CD4-positive, alpha-beta T cell (primary cell): Measurements from ENCODE around the gene CEP112. TPM values are rescaled to one million over a fixed set of nuclear protein-coding genes. Genes with fewer than 3 reads are reported as not detected.

Experiments
- ATAC-seq: fragments of 200-7000 bp; cut with Tn5 transposase; one replicate; pipeline ENCODE4 v1.10.0; 2022; ENCODE audit warnings: mild to moderate bottlenecking; ENCODE audit not compliant: poor library complexity
- CTCF ChIA-PET: fragments of 350-600 bp; sonication (Branson Sonifier 250); formaldehyde crosslinking; loops from one replicate; lab custom pipeline; 2021; ENCODE audit warnings: antibody characterized with exemption, inconsistent platforms; lab: Charles Lee
- POLR2A ChIA-PET: fragments of 350-600 bp; sonication (Branson Sonifier 250); formaldehyde crosslinking; loops from one replicate; lab custom pipeline; 2021; ENCODE audit warnings: antibody characterized with exemption, inconsistent platforms; lab: Charles Lee
- DNase-seq, 14 experiments: peaks; one replicate each; pipeline ENCODE4 v3.0.0-alpha.2; 2013 to 2020; ENCODE audit warnings: mixed read lengths in 2 of 14
- H3K27ac ChIP-seq, 2 donors: one replicate each; pipeline versions ENCODE4 v1.5.1 to v1.7.0; 2013; ENCODE audit warnings: low read length in 2 of 2, low read depth in 1 of 2, mild to moderate bottlenecking in 1 of 2
- H3K27me3 ChIP-seq, 2 experiments: 1 replicate in 1 of 2; 2 replicates in 1 of 2; pipeline versions ENCODE4 v1.6.1 to v1.7.0; 2013; ENCODE audit warnings: low read length in 2 of 2, control low read depth in 1 of 2, mild to moderate bottlenecking in 1 of 2, moderate library complexity in 1 of 2; ENCODE audit not compliant: insufficient read depth in 2 of 2, control insufficient read depth in 1 of 2
- H3K36me3 ChIP-seq: one replicate; pipeline ENCODE4 v1.6.1; 2013; ENCODE audit warnings: low read length, control low read depth; ENCODE audit not compliant: insufficient read depth
- H3K4me1 ChIP-seq: one replicate; pipeline ENCODE4 v1.6.1; 2013; ENCODE audit warnings: low read length, control low read depth; ENCODE audit not compliant: insufficient read depth
- H3K4me3 ChIP-seq: one replicate; pipeline ENCODE4 v1.5.1; 2013; ENCODE audit warnings: mild to moderate bottlenecking, low read length, moderate library complexity
- H3K9me3 ChIP-seq, 2 experiments: 1 replicate in 1 of 2; 2 replicates in 1 of 2; pipeline versions ENCODE4 v1.6.1 to v1.7.0; 2013; ENCODE audit warnings: low read length in 2 of 2, mild to moderate bottlenecking in 2 of 2, control low read depth in 1 of 2, moderate library complexity in 1 of 2; ENCODE audit not compliant: control insufficient read depth in 1 of 2, insufficient read depth in 1 of 2
- H3K27ac Mint-ChIP-seq: one replicate; pipeline ENCODE4 v1.8.0; 2020; ENCODE audit warnings: mixed read lengths
- H3K27me3 Mint-ChIP-seq: one replicate; pipeline ENCODE4 v1.8.0; 2021; ENCODE audit warnings: mixed read lengths
- H3K36me3 Mint-ChIP-seq: one replicate; pipeline ENCODE4 v1.8.0; 2021; ENCODE audit warnings: low read depth, mixed read lengths
- H3K4me1 Mint-ChIP-seq: one replicate; pipeline ENCODE4 v1.8.0; 2021; ENCODE audit warnings: low read depth, mixed read lengths
- H3K4me3 Mint-ChIP-seq: one replicate; pipeline ENCODE4 v1.8.0; 2020; ENCODE audit warnings: mild to moderate bottlenecking, mixed read lengths
- H3K9me3 Mint-ChIP-seq: one replicate; pipeline ENCODE4 v1.8.0; 2020; ENCODE audit warnings: mixed read lengths
- intact Hi-C, 2 experiments: fragments of 100-400 bp; cut with DNase I in 1 of 2; cut with micrococcal nuclease in 1 of 2; formaldehyde crosslinking; loops; one replicate each; pipeline versions ENCODE4 v1.15.1 to v1.9.0; 2023 to 2025; cut with DNase I, micrococcal nuclease
- total RNA-seq, 174 experiments: library from RNA in 2 of 174; stranded (reverse) in 2 of 174; gene quantifications; one replicate each; pipeline ENCODE4 v1.2.3 and lab custom pipeline; 2021 to 2026
- TF ChIP-seq, protein P1 (sequence below): fragments of 200-600 bp; IDR thresholded peaks from one replicate; pipeline ENCODE4 v1.8.0; 2022; ENCODE audit warnings: antibody characterized with exemption, mild to moderate bottlenecking

The CEP112 gene
- total RNA-seq, 2 experiments from 2014 or later, result 1.6 to 2.2 TPM

DNA sequence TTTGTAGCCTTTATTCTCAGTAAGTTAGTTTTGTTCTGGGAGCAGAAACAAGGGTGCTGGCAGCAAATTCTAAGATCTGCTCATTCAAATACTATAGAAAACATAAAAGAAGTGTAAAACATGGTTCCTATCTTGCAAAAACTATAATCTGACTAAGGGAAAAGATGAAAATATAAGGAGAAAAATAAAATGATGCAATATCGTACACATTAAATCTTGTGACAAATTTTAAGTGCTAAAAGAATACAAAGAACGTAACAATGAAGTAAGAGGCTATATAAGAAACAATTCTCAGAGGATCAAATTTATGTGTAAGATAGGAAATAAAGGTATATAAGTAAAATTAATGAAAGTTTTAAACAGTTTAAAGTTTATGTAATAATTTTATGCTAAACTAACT lies 224.6 kb downstream of the CEP112 start:
- Histone ChIP-seq H3K27ac (no peak overlapping the region), H3K4me3 (no peak overlapping the region), H3K27me3 (no peaks in the 10 kb centered on the region), H3K4me1 (no peaks in the 10 kb centered on the region), H3K9me3 (no peaks in the 10 kb centered on the region), H3K36me3 (no peaks in the 10 kb centered on the region)
- Mint-ChIP-seq H3K36me3 (no peaks in the 10 kb centered on the region), H3K4me1 (no peaks in the 10 kb centered on the region), H3K4me3 (no peak overlapping the region), H3K9me3 (peaks cover 6% of the 10 kb centered on the region), H3K27me3 (no peaks in the 10 kb centered on the region), H3K27ac (no peak overlapping the region)
- DNase-seq (no peak), ATAC-seq (no peak)
- ChIA-PET CTCF (no interaction called here), POLR2A (no interaction called here)
- intact Hi-C loops, result no loop called here
- TF ChIP-seq, protein P1, sequence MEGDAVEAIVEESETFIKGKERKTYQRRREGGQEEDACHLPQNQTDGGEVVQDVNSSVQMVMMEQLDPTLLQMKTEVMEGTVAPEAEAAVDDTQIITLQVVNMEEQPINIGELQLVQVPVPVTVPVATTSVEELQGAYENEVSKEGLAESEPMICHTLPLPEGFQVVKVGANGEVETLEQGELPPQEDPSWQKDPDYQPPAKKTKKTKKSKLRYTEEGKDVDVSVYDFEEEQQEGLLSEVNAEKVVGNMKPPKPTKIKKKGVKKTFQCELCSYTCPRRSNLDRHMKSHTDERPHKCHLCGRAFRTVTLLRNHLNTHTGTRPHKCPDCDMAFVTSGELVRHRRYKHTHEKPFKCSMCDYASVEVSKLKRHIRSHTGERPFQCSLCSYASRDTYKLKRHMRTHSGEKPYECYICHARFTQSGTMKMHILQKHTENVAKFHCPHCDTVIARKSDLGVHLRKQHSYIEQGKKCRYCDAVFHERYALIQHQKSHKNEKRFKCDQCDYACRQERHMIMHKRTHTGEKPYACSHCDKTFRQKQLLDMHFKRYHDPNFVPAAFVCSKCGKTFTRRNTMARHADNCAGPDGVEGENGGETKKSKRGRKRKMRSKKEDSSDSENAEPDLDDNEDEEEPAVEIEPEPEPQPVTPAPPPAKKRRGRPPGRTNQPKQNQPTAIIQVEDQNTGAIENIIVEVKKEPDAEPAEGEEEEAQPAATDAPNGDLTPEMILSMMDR, result no peak

DNA sequence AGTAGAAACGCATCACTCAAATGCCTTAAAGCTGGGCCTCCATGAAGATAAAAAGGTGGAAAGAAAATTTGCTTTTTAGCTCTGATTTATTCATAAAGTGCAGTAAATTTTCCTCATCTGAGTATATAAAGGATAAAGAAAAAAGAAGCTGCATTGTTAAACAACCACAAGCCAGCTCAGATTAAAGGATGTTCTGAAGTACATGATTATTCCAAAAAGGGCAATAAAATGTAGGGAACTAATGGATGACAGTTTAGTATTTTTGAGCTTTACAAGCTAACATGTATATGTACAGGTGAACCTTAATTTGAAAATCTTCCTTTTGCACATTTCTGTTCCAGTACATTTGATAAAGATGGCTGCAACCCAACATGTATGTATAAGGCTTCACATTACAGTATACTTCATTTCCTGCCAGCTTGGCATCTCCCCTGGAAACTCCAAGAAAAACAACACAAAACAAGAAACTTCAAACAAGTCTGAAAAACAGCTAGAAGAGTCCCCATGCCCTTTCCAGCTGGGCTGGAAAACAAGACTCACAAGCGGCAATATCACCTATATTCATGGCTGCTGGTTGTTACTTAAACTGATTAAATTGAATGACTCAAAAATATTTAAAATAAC lies 225.7 kb downstream of the CEP112 start:
- POLR2A ChIA-PET, result no interaction called here
- Mint-ChIP-seq H3K27ac (no peak overlapping the region), H3K4me3 (no peak overlapping the region), H3K36me3 (no peaks in the 10 kb centered on the region), H3K9me3 (peaks cover 8% of the 10 kb centered on the region), H3K27me3 (no peaks in the 10 kb centered on the region), H3K4me1 (no peaks in the 10 kb centered on the region)
- no peaks in the 10 kb centered on the region for H3K27me3 ChIP-seq
- ATAC-seq, result no peak
- no peak for DNase-seq
- TF ChIP-seq, protein P1, result no peak
- intact Hi-C loops, result no loop called here
- no peaks in the 10 kb centered on the region for H3K4me1 ChIP-seq
- no peaks in the 10 kb centered on the region for H3K36me3 ChIP-seq
- no peak overlapping the region for H3K27ac ChIP-seq
- no peak overlapping the region for H3K4me3 ChIP-seq
- no peaks in the 10 kb centered on the region for H3K9me3 ChIP-seq
- CTCF ChIA-PET, result interaction anchor here (1.0 to 1.7 kb wide), 2 partner anchors 12 to 24 kb away, joined by 4 to 5 read pairs; no protein-coding TSS in a partner anchor

DNA sequence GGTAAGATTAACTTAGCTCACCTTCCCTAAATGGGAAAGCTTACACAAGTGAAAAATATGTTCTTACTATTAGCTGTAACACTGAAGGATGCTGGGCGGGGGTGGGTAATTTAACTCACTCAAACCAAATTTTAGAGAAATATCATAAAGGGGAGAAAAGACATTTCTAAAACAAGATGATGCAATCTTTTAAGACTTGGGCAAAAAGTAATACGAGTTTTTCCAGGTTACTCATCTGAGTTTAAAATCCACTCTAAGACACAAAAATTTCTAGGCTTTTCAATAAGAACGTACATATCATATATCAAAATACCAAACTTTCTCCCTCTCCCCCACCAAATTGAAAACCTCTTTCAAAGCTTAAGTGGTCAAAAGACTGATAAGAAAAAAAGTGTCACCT lies 228.8 kb downstream of the CEP112 start:
- Mint-ChIP-seq H3K4me3 (no peak overlapping the region), H3K27me3 (no peaks in the 10 kb centered on the region), H3K9me3 (peaks cover 8% of the 10 kb centered on the region), H3K27ac (no peak overlapping the region), H3K36me3 (no peaks in the 10 kb centered on the region), H3K4me1 (no peaks in the 10 kb centered on the region)
- ChIA-PET POLR2A (no interaction called here), CTCF (no interaction called here)
- ATAC-seq (no peak), DNase-seq (no peak)
- no peak overlapping the region for H3K4me3 ChIP-seq
- no peaks in the 10 kb centered on the region for H3K36me3 ChIP-seq
- H3K27me3 ChIP-seq, result no peaks in the 10 kb centered on the region
- intact Hi-C loops, result no loop called here
- H3K4me1 ChIP-seq, result no peaks in the 10 kb centered on the region
- TF ChIP-seq, protein P1, result no peak
- H3K9me3 ChIP-seq, result peaks cover 12 to 16% of the 10 kb centered on the region in 2 experiments
- H3K27ac ChIP-seq, result no peak overlapping the region
